IPS DF 4.7 (cell line): Measurements from ENCODE around the gene TFPI.

Experiments used
- DNase-seq: peaks from one replicate; pipeline ENCODE4 v3.0.0-alpha.2; 2013; ENCODE audit warnings: low spot score; ENCODE audit errors: extremely low read depth

Gene TFPI

GRCh38 chr2:187419808-187420207 is 134.4 kb downstream of the TFPI start:
- DNase-seq: no peak

GRCh38 chr2:187415449-187415848 is 138.8 kb downstream of the TFPI start:
- no peak for DNase-seq
